GM06990 (cell line): Measurements from ENCODE around the gene ABCF3.

ENCODE experiments used
- DNase-seq: peaks from one replicate; pipeline ENCODE4 v3.0.0-alpha.2; 2011; ENCODE audit not compliant: insufficient read length; ENCODE audit errors: extremely low read depth
- H3K27me3 ChIP-seq: replicated peaks from 2 replicates; pipeline ENCODE4 v1.6.0; 2011; ENCODE audit warnings: low read length; ENCODE audit not compliant: control insufficient read depth, insufficient read depth
- H3K36me3 ChIP-seq: 2 replicates; pipeline ENCODE4 v1.5.1; 2011; ENCODE audit warnings: low read length; ENCODE audit not compliant: control insufficient read depth, insufficient read depth
- H3K4me3 ChIP-seq: replicated peaks from 2 replicates; pipeline ENCODE4 v1.5.1; 2011; ENCODE audit warnings: low read depth, mild to moderate bottlenecking, control low read depth, low read length
- CTCF ChIP-seq: IDR thresholded peaks from 2 replicates; pipeline ENCODE4 v1.5.1; 2011; ENCODE audit warnings: low read length, control low read depth, mild to moderate bottlenecking, inconsistent platforms; ENCODE audit not compliant: insufficient read depth, poor library complexity, severe bottlenecking

Gene ABCF3

GRCh38 chr3:184177767-184178306 is 8.2 kb upstream of the ABCF3 start:
- Histone ChIP-seq H3K27me3 (no peaks in the 10 kb centered on the region), H3K36me3 (peaks cover 46% of the 10 kb centered on the region), H3K4me3 (no peak overlapping the region)
- no peak for TF ChIP-seq CTCF
- DNase-seq = no peak

GRCh38 chr3:184178521-184179138 is 7.4 kb upstream of the ABCF3 start:
- no peak for TF ChIP-seq CTCF
- Histone ChIP-seq H3K4me3 (no peak overlapping the region), H3K36me3 (peaks cover 51% of the 10 kb centered on the region), H3K27me3 (no peaks in the 10 kb centered on the region)
- DNase-seq = no peak

- Histone ChIP-seq H3K4me3 (no peak overlapping the region), H3K36me3 (peaks cover 56% of the 10 kb centered on the region), H3K27me3 (no peaks in the 10 kb centered on the region)
- no peak for DNase-seq
- TF ChIP-seq CTCF = no peak
Observed at GRCh38 chr3:184180165-184180564, 5.8 kb upstream of the ABCF3 start.

GRCh38 chr3:184181596-184181995 is 4.4 kb upstream of the ABCF3 start:
- no peak overlapping the region for H3K4me3 ChIP-seq
- DNase-seq = no peak
- H3K27me3 ChIP-seq = no peaks in the 10 kb centered on the region
- peaks cover 56% of the 10 kb centered on the region for H3K36me3 ChIP-seq
- TF ChIP-seq CTCF = no peak

GRCh38 chr3:184183679-184184078 is 2.3 kb upstream of the ABCF3 start:
- no peak for TF ChIP-seq CTCF
- Histone ChIP-seq H3K27me3 (no peaks in the 10 kb centered on the region), H3K36me3 (peaks cover 57% of the 10 kb centered on the region), H3K4me3 (no peak overlapping the region)
- no peak for DNase-seq

GRCh38 chr3:184184546-184185230 is 1.3 kb upstream of the ABCF3 start:
- Histone ChIP-seq H3K27me3 (no peaks in the 10 kb centered on the region), H3K36me3 (peaks cover 57% of the 10 kb centered on the region), H3K4me3 (no peak overlapping the region)
- no peak for DNase-seq
- no peak for TF ChIP-seq CTCF
